OCI-LY7 (cell line): ENCODE data around the gene CCDC81.

Experiments
- CTCF ChIP-seq: fragments of 200-600 bp; sonication (generic); conservative IDR thresholded peaks from 2 replicates; pipeline ENCODE4 v1.5.1; 2014; ENCODE audit warnings: mild to moderate bottlenecking, antibody characterized with exemption, low read length, moderate library complexity, mixed read lengths
- EZH2phosphoT487 ChIP-seq: fragments of 200-600 bp; sonication (generic); IDR thresholded peaks from 2 replicates; pipeline ENCODE4 v1.6.1; 2018; ENCODE audit warnings: low read depth, borderline replicate concordance, mild to moderate bottlenecking, mixed run types, antibody characterized with exemption, low read length, moderate library complexity, mixed read lengths

- TF ChIP-seq CTCF (peak; percentile 34; the same call in 1 of the 2 replicates), EZH2phosphoT487 (no peak)
Observed at GRCh38 chr11:86453290-86454030, 78.8 kb downstream of the CCDC81 start.
